Stimulated activated CD8-positive, alpha-beta memory T cell treated with anti-CD3 and anti-CD28 coated beads, Interleukin-2, amount 100 ng/mL, for 1 hour (primary cell): ENCODE measurements around the gene MGAT4A.
"Not testable (repeated sequence)": the region's sequence is repeated elsewhere in the genome, so short reads cannot be mapped to it uniquely, and the experiment has no call there.

Experiments used
- DNase-seq, 2 donors: peaks; one replicate each; pipeline ENCODE4 v3.0.0-alpha.2; 2020; ENCODE audit warnings: low read depth in 2 of 2

Gene MGAT4A

GRCh38 chr2:98702858-98703620, 27.9 kb downstream of the MGAT4A start:
- no peak for DNase-seq

GRCh38 chr2:98702127-98702802, 28.7 kb downstream of the MGAT4A start:
- DNase-seq: no peak

GRCh38 chr2:98701230-98701629, 29.7 kb downstream of the MGAT4A start:
- DNase-seq: no peak

GRCh38 chr2:98698896-98699295, 32.0 kb downstream of the MGAT4A start:
- DNase-seq: no peak

GRCh38 chr2:98697651-98698337, 33.1 kb downstream of the MGAT4A start:
- no peak for DNase-seq

- no peak for DNase-seq
Observed at GRCh38 chr2:98696200-98696599, 34.7 kb downstream of the MGAT4A start.

GRCh38 chr2:98695255-98695654, 35.7 kb downstream of the MGAT4A start:
- no peak for DNase-seq

GRCh38 chr2:98693477-98693876, 37.5 kb downstream of the MGAT4A start:
- DNase-seq: no peak

GRCh38 chr2:98692090-98693054, 38.6 kb downstream of the MGAT4A start:
- DNase-seq: no peak

- no peak for DNase-seq
Observed at GRCh38 chr2:98691303-98691702, 39.6 kb downstream of the MGAT4A start.

- no peak for DNase-seq
Observed at GRCh38 chr2:98685930-98686887, 44.7 kb downstream of the MGAT4A start.

GRCh38 chr2:98683728-98684127, 47.2 kb downstream of the MGAT4A start:
- no peak for DNase-seq

GRCh38 chr2:98676742-98677141, 54.2 kb downstream of the MGAT4A start:
- DNase-seq: no peak

GRCh38 chr2:98674233-98674964, 56.5 kb downstream of the MGAT4A start:
- no peak for DNase-seq

GRCh38 chr2:98669675-98670074, 61.3 kb downstream of the MGAT4A start:
- DNase-seq: no peak

- DNase-seq: no peak
Observed at GRCh38 chr2:98665677-98666076, 65.3 kb downstream of the MGAT4A start.

- no peak for DNase-seq
Observed at GRCh38 chr2:98664323-98664722, 66.6 kb downstream of the MGAT4A start.

- no peak for DNase-seq
Observed at GRCh38 chr2:98663511-98664090, 67.3 kb downstream of the MGAT4A start.

GRCh38 chr2:98659491-98659840, 71.5 kb downstream of the MGAT4A start:
- not testable (repeated sequence) for DNase-seq
